HG02610 (cell line): ENCODE data around the gene RNF213.
"Not testable (repeated sequence)": the region's sequence is repeated elsewhere in the genome, so short reads cannot be mapped to it uniquely, and the experiment has no call there.

Source experiments
- ATAC-seq: cut with Tn5 transposase; IDR thresholded peaks from one replicate; pipeline ENCODE4 v1.9.1; 2021; ENCODE audit warnings: mild to moderate bottlenecking, moderate library complexity; ENCODE audit not compliant: unreplicated experiment

The RNF213 gene

GRCh38 chr17:80387071-80387470 is 126.4 kb downstream of the RNF213 start:
- no peak for ATAC-seq

- ATAC-seq: no peak
Measured at GRCh38 chr17:80388175-80388574, 127.5 kb downstream of the RNF213 start.

GRCh38 chr17:80388601-80389000 is 127.9 kb downstream of the RNF213 start:
- ATAC-seq: no peak

GRCh38 chr17:80389011-80389995 is 128.7 kb downstream of the RNF213 start:
- no peak for ATAC-seq

GRCh38 chr17:80393241-80393890 is 132.7 kb downstream of the RNF213 start:
- no peak for ATAC-seq

- no peak for ATAC-seq
Measured at GRCh38 chr17:80393961-80394360, 133.3 kb downstream of the RNF213 start.

GRCh38 chr17:80394629-80395216 is 134.1 kb downstream of the RNF213 start:
- ATAC-seq: no peak

GRCh38 chr17:80395402-80396151 is 134.9 kb downstream of the RNF213 start:
- no peak for ATAC-seq

- no peak for ATAC-seq
Measured at GRCh38 chr17:80396157-80397033, 135.7 kb downstream of the RNF213 start.

- ATAC-seq: no peak
Measured at GRCh38 chr17:80397034-80397387, 136.4 kb downstream of the RNF213 start.

GRCh38 chr17:80397686-80398085 is 137.0 kb downstream of the RNF213 start:
- ATAC-seq: no peak

GRCh38 chr17:80401086-80401485 is 140.4 kb downstream of the RNF213 start:
- not testable (repeated sequence) for ATAC-seq

GRCh38 chr17:80402102-80402501 is 141.4 kb downstream of the RNF213 start:
- ATAC-seq: not testable (repeated sequence)

GRCh38 chr17:80402959-80403358 is 142.3 kb downstream of the RNF213 start:
- ATAC-seq: no peak

GRCh38 chr17:80406146-80406545 is 145.5 kb downstream of the RNF213 start:
- no peak for ATAC-seq

GRCh38 chr17:80407917-80408316 is 147.3 kb downstream of the RNF213 start:
- not testable (repeated sequence) for ATAC-seq

- ATAC-seq: no peak
Measured at GRCh38 chr17:80408872-80409271, 148.2 kb downstream of the RNF213 start.

- no peak for ATAC-seq
Measured at GRCh38 chr17:80409626-80410025, 149.0 kb downstream of the RNF213 start.

- ATAC-seq: not testable (repeated sequence)
Measured at GRCh38 chr17:80410441-80411087, 149.9 kb downstream of the RNF213 start.
